GM10248 (cell line): ENCODE results near the gene NEMP1.

Source experiments
- CTCF ChIA-PET: fragments of 300-600 bp; sonication (Branson Sonifier 250); formaldehyde crosslinking; extraction: SDS; loops from one replicate; lab custom pipeline; 2021; ENCODE audit warnings: antibody characterized with exemption; lab: Yijun Ruan, JAX
- POLR2A ChIA-PET: fragments of 350-650 bp; sonication (Branson Sonifier 250); formaldehyde crosslinking; extraction: SDS; loops from one replicate; lab custom pipeline; 2020; ENCODE audit warnings: antibody characterized with exemption; lab: Yijun Ruan, JAX
- DNase-seq: peaks from one replicate; pipeline ENCODE4 v3.0.0; 2012; ENCODE audit errors: extremely low spot score
- CTCF ChIP-seq: IDR thresholded peaks from 2 replicates; pipeline ENCODE4 v1.5.1; 2012; ENCODE audit warnings: mild to moderate bottlenecking, low read depth; ENCODE audit errors: extremely low read depth, missing control alignments, control extremely low read depth

NEMP1 gene

GRCh38 chr12:57099766-57100165 lies 21.2 kb upstream of the NEMP1 start:
- ChIA-PET POLR2A (interaction anchor here (0.7 kb wide), 1 partner anchor 464 kb away, joined by 11 read pairs; no protein-coding TSS in a partner anchor), CTCF (interaction anchor here (1.0 to 16.3 kb wide), 7 partner anchors 9 to 143 kb away, joined by 3 to 213 read pairs (median 4); partner anchors contain the start of gene STAT6)
- no peak for TF ChIP-seq CTCF
- no peak for DNase-seq

GRCh38 chr12:57099047-57099714 lies 20.6 kb upstream of the NEMP1 start:
- ChIA-PET CTCF (interaction anchor here (0.8 to 16.3 kb wide), 9 partner anchors 9 to 97 kb away, joined by 3 to 213 read pairs (median 4); partner anchors contain the start of gene STAT6), POLR2A (interaction anchor here (0.9 kb wide), 1 partner anchor 11 kb away, joined by 3 read pairs; no protein-coding TSS in a partner anchor)
- DNase-seq, result no peak
- no peak for TF ChIP-seq CTCF

GRCh38 chr12:57098546-57098945 lies 20.0 kb upstream of the NEMP1 start:
- no peak for DNase-seq
- TF ChIP-seq CTCF, result no peak
- ChIA-PET POLR2A (interaction anchor here (0.9 kb wide), 1 partner anchor 12 kb away, joined by 3 read pairs; no protein-coding TSS in a partner anchor), CTCF (interaction anchor here (0.8 to 16.3 kb wide), 7 partner anchors 10 to 97 kb away, joined by 3 to 213 read pairs (median 5); partner anchors contain the start of gene STAT6)

- CTCF ChIA-PET, result interaction anchor here (0.9 to 16.3 kb wide), 7 partner anchors 11 to 146 kb away, joined by 3 to 213 read pairs (median 4); partner anchors contain the start of genes NEMP1 and STAT6
- no peak for TF ChIP-seq CTCF
- DNase-seq, result no peak
- POLR2A ChIA-PET, result interaction anchor here (0.7 kb wide), 1 partner anchor 14 kb away, joined by 7 read pairs; no protein-coding TSS in a partner anchor
Measured at GRCh38 chr12:57097554-57097835, 18.9 kb upstream of the NEMP1 start.

GRCh38 chr12:57096748-57097553 lies 18.4 kb upstream of the NEMP1 start:
- ChIA-PET POLR2A (no interaction called here), CTCF (interaction anchor here (0.9 to 16.3 kb wide), 7 partner anchors 11 to 146 kb away, joined by 3 to 213 read pairs (median 4); partner anchors contain the start of genes NEMP1 and STAT6)
- no peak for DNase-seq
- TF ChIP-seq CTCF, result no peak

GRCh38 chr12:57096099-57096572 lies 17.5 kb upstream of the NEMP1 start:
- CTCF ChIA-PET, result interaction anchor here (1.0 to 16.3 kb wide), 3 partner anchors 12 to 36 kb away, joined by 4 to 213 read pairs (median 5); partner anchors contain the start of gene STAT6
- POLR2A ChIA-PET, result no interaction called here
- TF ChIP-seq CTCF, result no peak
- no peak for DNase-seq
